Endothelial cell (in vitro differentiated cells): Measurements from ENCODE around the gene METTL25B. TPM values are rescaled to one million over a fixed set of nuclear protein-coding genes. Genes with fewer than 3 reads are reported as not detected.
A peak's percentile ranks its signal among the peaks of the same experiment; 100 is the strongest.

Experiments
- DNase-seq: peaks from one replicate; pipeline ENCODE4 v3.0.0; 2021; ENCODE audit warnings: low spot score
- H3K27ac Mint-ChIP-seq: one replicate; pipeline ENCODE4 v1.8.0; 2021; ENCODE audit warnings: mixed read lengths, inconsistent platforms; ENCODE audit not compliant: unreplicated experiment
- H3K27me3 Mint-ChIP-seq: one replicate; pipeline ENCODE4 v1.8.0; 2021; ENCODE audit warnings: mild to moderate bottlenecking, moderate library complexity, mixed read lengths, inconsistent platforms; ENCODE audit not compliant: unreplicated experiment
- H3K36me3 Mint-ChIP-seq: one replicate; pipeline ENCODE4 v1.8.0; 2021; ENCODE audit warnings: mild to moderate bottlenecking, low read depth, mixed read lengths, inconsistent platforms; ENCODE audit not compliant: unreplicated experiment
- H3K4me1 Mint-ChIP-seq: one replicate; pipeline ENCODE4 v1.8.0; 2021; ENCODE audit warnings: mild to moderate bottlenecking, mixed read lengths, inconsistent platforms; ENCODE audit not compliant: unreplicated experiment
- H3K4me3 Mint-ChIP-seq: one replicate; pipeline ENCODE4 v1.8.0; 2021; ENCODE audit warnings: mild to moderate bottlenecking, mixed read lengths, inconsistent platforms; ENCODE audit not compliant: unreplicated experiment
- H3K9me3 Mint-ChIP-seq: one replicate; pipeline ENCODE4 v1.8.0; 2021; ENCODE audit warnings: mixed read lengths, inconsistent platforms; ENCODE audit not compliant: unreplicated experiment
- CTCF ChIP-seq: fragments of 200-600 bp; sonication (generic); IDR thresholded peaks from one replicate; pipeline ENCODE4 v1.5.0; 2021; ENCODE audit warnings: antibody characterized with exemption; ENCODE audit not compliant: unreplicated experiment
- total RNA-seq: library from RNA; stranded (reverse); fragmentation: NEBNext Ultra II Directional; extraction: Animal tissue kit (Norgen Biotek cat#: 25700); gene quantifications from one replicate; pipeline ENCODE4 v1.2.1, GENCODE V29; 2021; ENCODE audit not compliant: unreplicated experiment

Gene METTL25B
- total RNA-seq, 1 donor from 2014 or later, result 19.3 TPM

- TF ChIP-seq CTCF, result no peak
- Mint-ChIP-seq H3K27me3 (peaks cover 6% of the 10 kb centered on the region), H3K4me1 (peaks cover 22% of the 10 kb centered on the region), H3K36me3 (peaks cover 22% of the 10 kb centered on the region), H3K4me3 (no peak overlapping the region), H3K9me3 (no peaks in the 10 kb centered on the region), H3K27ac (no peak overlapping the region)
- DNase-seq, result peak; percentile 68
Observed at GRCh38 chr1:156726549-156727226, 1.6 kb upstream of the METTL25B start.

- no peak for TF ChIP-seq CTCF
- Mint-ChIP-seq H3K9me3 (no peaks in the 10 kb centered on the region), H3K4me3 (peak overlapping the region; percentile 97), H3K4me1 (peaks cover 22% of the 10 kb centered on the region), H3K36me3 (peaks cover 22% of the 10 kb centered on the region), H3K27me3 (peaks cover 6% of the 10 kb centered on the region), H3K27ac (peak overlapping the region; percentile 99)
- no peak for DNase-seq
Observed at GRCh38 chr1:156727492-156727891, 777 bp upstream of the METTL25B start.

- Mint-ChIP-seq H3K36me3 (peaks cover 14% of the 10 kb centered on the region), H3K4me3 (peak within 1 kb of the TSS; percentile 97), H3K27ac (peak within 1 kb of the TSS; percentile 99), H3K4me1 (peaks cover 22% of the 10 kb centered on the region), H3K27me3 (peaks cover 6% of the 10 kb centered on the region), H3K9me3 (no peaks in the 10 kb centered on the region)
- TF ChIP-seq CTCF, result no peak
- peak; percentile 87 for DNase-seq
Observed at GRCh38 chr1:156728599-156729462, 562 bp downstream of the METTL25B start, which contains the start of gene ISG20L2. Gene ISG20L2, minus strand, starts transcription at chr1:156728766. Its CDS starts 1,114 bp downstream, at chr1:156727652.

GRCh38 chr1:156733989-156734584 lies 5.8 kb downstream of the METTL25B start:
- no peaks in the 10 kb centered on the region for H3K27me3 Mint-ChIP-seq
- no peak for TF ChIP-seq CTCF
- peaks cover 15% of the 10 kb centered on the region for H3K36me3 Mint-ChIP-seq
- no peaks in the 10 kb centered on the region for H3K9me3 Mint-ChIP-seq
- H3K4me3 Mint-ChIP-seq, result peak overlapping the region; percentile 4
- peaks cover 7% of the 10 kb centered on the region for H3K4me1 Mint-ChIP-seq
- no peak overlapping the region for H3K27ac Mint-ChIP-seq
- no peak for DNase-seq
